ENCODE data around the gene PAFAH1B1. TPM values are rescaled to one million over a fixed set of nuclear protein-coding genes. Genes with fewer than 3 reads are reported as not detected.

The PAFAH1B1 gene
- polyA plus RNA-seq, 2 of the 4 experiments (the other 2 are of a cell fraction): 122 to 197 TPM

GRCh38 chr17:2612630-2613029 lies 19.2 kb downstream of the PAFAH1B1 start:
- TF ChIP-seq HOXB13 (CRISPR knock-in tag; IDR thresholded peaks at IDR 0.05; ENCODE audit: low read depth): no peak
- TF ChIP-seq ELK1 (IDR thresholded peaks at IDR 0.05; ENCODE audit: low read depth, low read length): no peak
- no peak for TF ChIP-seq E2F6 (IDR thresholded peaks at IDR 0.05; ENCODE audit: borderline replicate concordance, low read depth)
- TF ChIP-seq RFX5 (IDR thresholded peaks at IDR 0.05): no peak
- TF ChIP-seq JUNB (IDR thresholded peaks at IDR 0.05): no peak
- no peak for TF ChIP-seq MAFK (IDR thresholded peaks at IDR 0.05; ENCODE audit: partially characterized antibody)
- TF ChIP-seq HOXA7 (CRISPR knock-in tag; IDR thresholded peaks at IDR 0.05): no peak
- TF ChIP-seq HEYL (CRISPR knock-in tag; IDR thresholded peaks at IDR 0.05): no peak
- no peak for TF ChIP-seq MAZ (IDR thresholded peaks at IDR 0.05; ENCODE audit: borderline replicate concordance, low read depth, low read length)
- TF ChIP-seq EP300 (IDR thresholded peaks at IDR 0.05): no peak
- no peak for TF ChIP-seq BHLHE40 (IDR thresholded peaks at IDR 0.05; ENCODE audit: low read depth, low read length)
- no peak for TF ChIP-seq REST (IDR thresholded peaks at IDR 0.05)
- no peak overlapping the region for H3K4me2 ChIP-seq
- H3K4me3 ChIP-seq: no peak overlapping the region
- no peak for FAIRE-seq
- POLR2A ChIA-PET: interaction anchor here (2.1 kb wide), 1 partner anchor 20 kb away, joined by 9 read pairs; the partner anchor contains the start of gene PAFAH1B1
- no peak overlapping the region for H3K27ac ChIP-seq
- DNase-seq (ENCODE audit: low read depth in 1 of 2, low spot score in 1 of 2): no peak
- CTCF ChIA-PET: interaction anchor here (0.6 to 1.3 kb wide), 4 partner anchors 14 to 318 kb away, joined by 3 to 4 read pairs (median 4); no protein-coding TSS in a partner anchor
- 87% methylated on average over 7 of the region's 7 CpGs for WGBS (ENCODE audit: missing lambda C conversion rate)
- ATAC-seq: no peak
- H3K4me1 ChIP-seq: peaks cover 10% of the 10 kb centered on the region
- no peaks in the 10 kb centered on the region for H3K9me3 ChIP-seq

GRCh38 chr17:2613089-2613808 lies 19.8 kb downstream of the PAFAH1B1 start:
- ChIA-PET CTCF (interaction anchor here (0.7 to 1.3 kb wide), 3 partner anchors 8 to 20 kb away, joined by 3 to 4 read pairs (median 3); no protein-coding TSS in a partner anchor), POLR2A (interaction anchor here (0.6 to 2.1 kb wide), 2 partner anchors 20 to 1524 kb away, joined by 6 to 9 read pairs; partner anchors contain the start of gene PAFAH1B1)
- no peak for DNase-seq (ENCODE audit: low read depth in 1 of 2, low spot score in 1 of 2)
- TF ChIP-seq ZNF302 (CRISPR knock-in tag; IDR thresholded peaks at IDR 0.05): no peak
- TF ChIP-seq CHD2 (IDR thresholded peaks at IDR 0.05; ENCODE audit: low read length, partially characterized antibody): no peak
- no peak for TF ChIP-seq SREBF2 (IDR thresholded peaks at IDR 0.05)
- no peak for TF ChIP-seq E2F6 (IDR thresholded peaks at IDR 0.05; ENCODE audit: borderline replicate concordance, low read depth)
- WGBS (ENCODE audit: missing lambda C conversion rate): 90% methylated on average over 14 of the region's 17 CpGs
- Histone ChIP-seq H3K4me2 (no peak overlapping the region), H3K9me3 (no peaks in the 10 kb centered on the region), H3K27ac (no peak overlapping the region), H3K4me3 (no peak overlapping the region), H3K4me1 (peaks cover 6% of the 10 kb centered on the region)
- ATAC-seq: peak in 1 of 2 experiments; percentile 19; a peak in 1 of 6 replicates
- no peak for FAIRE-seq

- WGBS (ENCODE audit: missing lambda C conversion rate): 91% methylated on average over 4 of the region's 4 CpGs
- POLR2A ChIA-PET: interaction anchor here (1.6 kb wide), 1 partner anchor 105 kb away, joined by 4 read pairs; the partner anchor contains the start of gene METTL16
- Histone ChIP-seq H3K9me3 (no peaks in the 10 kb centered on the region), H3K4me2 (no peak overlapping the region), H3K4me1 (no peaks in the 10 kb centered on the region), H3K27ac (no peak overlapping the region), H3K4me3 (no peak overlapping the region)
- ATAC-seq (no peak), DNase-seq (ENCODE audit: low read depth in 1 of 2, low spot score in 1 of 2) (no peak), FAIRE-seq (no peak)
- CTCF ChIA-PET: no interaction called here
- TF ChIP-seq JUNB (IDR thresholded peaks at IDR 0.05) (no peak), MAFK (IDR thresholded peaks at IDR 0.05; ENCODE audit: partially characterized antibody) (peak; percentile 80), NPAS2 (CRISPR knock-in tag; IDR thresholded peaks at IDR 0.05; ENCODE audit: borderline replicate concordance) (no peak), RNF2 (IDR thresholded peaks at IDR 0.05; ENCODE audit: borderline replicate concordance, low read depth) (no peak), EHMT2 (IDR thresholded peaks at IDR 0.05; ENCODE audit: low read depth) (no peak), POLR2AphosphoS2 (conservative IDR thresholded peaks at IDR 0.05; ENCODE audit: low read length) (no peak)
Observed at GRCh38 chr17:2615882-2616281, 22.4 kb downstream of the PAFAH1B1 start.
